ENCODE measurements around the gene RNF149. TPM values are rescaled to one million over a fixed set of nuclear protein-coding genes. Genes with fewer than 3 reads are reported as not detected.

RNF149 gene
- total and polyA plus RNA-seq, 10 donors, result 31.8 to 398 (median 211) TPM

DNA sequence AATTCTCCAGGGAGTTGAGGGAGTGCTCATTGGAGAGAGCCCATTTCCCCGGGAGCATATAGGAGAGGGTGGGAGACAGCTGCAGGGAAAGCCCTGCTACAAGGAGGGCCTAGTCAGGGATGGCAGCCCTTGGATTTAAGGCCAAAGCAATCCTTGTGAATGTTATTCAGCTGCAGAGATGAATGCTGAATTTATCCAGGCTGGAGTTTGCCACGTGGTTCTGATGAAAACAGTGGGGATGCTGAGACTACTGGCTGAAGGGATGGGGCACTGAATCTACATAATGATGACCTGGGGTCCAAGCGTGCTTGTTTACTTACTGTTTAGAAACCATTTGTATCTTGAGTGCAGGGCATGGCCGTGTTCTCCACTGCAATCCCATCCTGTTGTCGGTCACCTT is 35.6 kb upstream of the RNF149 start:
- WGBS, 5 donors, result 63 to 90% (median 79%) methylated on average over 5 of the region's 5 CpGs
- TF ChIP-seq POLR2A (IDR thresholded peaks at IDR 0.05), result no peak
- TF ChIP-seq, protein P1, sequence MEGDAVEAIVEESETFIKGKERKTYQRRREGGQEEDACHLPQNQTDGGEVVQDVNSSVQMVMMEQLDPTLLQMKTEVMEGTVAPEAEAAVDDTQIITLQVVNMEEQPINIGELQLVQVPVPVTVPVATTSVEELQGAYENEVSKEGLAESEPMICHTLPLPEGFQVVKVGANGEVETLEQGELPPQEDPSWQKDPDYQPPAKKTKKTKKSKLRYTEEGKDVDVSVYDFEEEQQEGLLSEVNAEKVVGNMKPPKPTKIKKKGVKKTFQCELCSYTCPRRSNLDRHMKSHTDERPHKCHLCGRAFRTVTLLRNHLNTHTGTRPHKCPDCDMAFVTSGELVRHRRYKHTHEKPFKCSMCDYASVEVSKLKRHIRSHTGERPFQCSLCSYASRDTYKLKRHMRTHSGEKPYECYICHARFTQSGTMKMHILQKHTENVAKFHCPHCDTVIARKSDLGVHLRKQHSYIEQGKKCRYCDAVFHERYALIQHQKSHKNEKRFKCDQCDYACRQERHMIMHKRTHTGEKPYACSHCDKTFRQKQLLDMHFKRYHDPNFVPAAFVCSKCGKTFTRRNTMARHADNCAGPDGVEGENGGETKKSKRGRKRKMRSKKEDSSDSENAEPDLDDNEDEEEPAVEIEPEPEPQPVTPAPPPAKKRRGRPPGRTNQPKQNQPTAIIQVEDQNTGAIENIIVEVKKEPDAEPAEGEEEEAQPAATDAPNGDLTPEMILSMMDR (IDR thresholded peaks at IDR 0.05 in 8 of 11, conservative IDR thresholded peaks at IDR 0.05 in 3 of 11), result no peak
- H3K4me3 ChIP-seq, result no peak overlapping the region
- H3K36me3 ChIP-seq, result no peaks in the 10 kb centered on the region
- peaks cover 0 to 29% (median 14%) of the 10 kb centered on the region in 6 donors for H3K4me1 ChIP-seq
- no peaks in the 10 kb centered on the region for H3K9me3 ChIP-seq
- no peak overlapping the region for H3K27ac ChIP-seq
- no peak for DNase-seq
- intact Hi-C loops (cut with DNase I; ENCODE audit: low total_unique reads), result loop anchor here (5.0 kb wide), 1 partner anchor 488 kb away; no protein-coding TSS in a partner anchor
- no peaks in the 10 kb centered on the region for H3K27me3 ChIP-seq (replicated peaks in 1 of 7)

DNA sequence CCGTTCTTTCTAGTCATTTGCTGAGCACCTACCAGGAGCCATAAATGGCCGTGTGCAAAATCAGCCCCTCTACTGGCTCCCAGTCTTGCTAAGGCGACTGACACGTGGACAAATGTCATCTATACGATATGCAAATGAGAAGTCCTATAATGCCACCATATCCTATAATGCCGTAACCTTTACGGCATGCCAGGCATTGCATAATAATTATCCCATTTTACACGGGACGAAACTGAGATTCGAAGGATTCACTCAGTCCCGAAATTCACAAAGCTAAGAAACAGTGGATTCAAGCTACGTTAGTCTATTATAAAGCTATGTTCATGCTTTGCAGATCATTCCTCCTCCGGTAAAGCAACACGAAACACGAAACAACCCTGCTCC is 34.1 kb upstream of the RNF149 start:
- peak overlapping the region in 1 of 8 donors; percentile 4 for H3K4me3 ChIP-seq
- no peak overlapping the region for H3K27ac ChIP-seq
- no peaks in the 10 kb centered on the region for H3K9me3 ChIP-seq
- intact Hi-C loops (cut with DNase I; ENCODE audit: low total_unique reads), result loop anchor here (5.0 kb wide), 1 partner anchor 490 kb away; no protein-coding TSS in a partner anchor
- H3K36me3 ChIP-seq, result no peaks in the 10 kb centered on the region
- TF ChIP-seq POLR2AphosphoS5 (IDR thresholded peaks at IDR 0.05) (no peak), POLR2A (IDR thresholded peaks at IDR 0.05) (no peak)
- TF ChIP-seq, protein P1 (IDR thresholded peaks at IDR 0.05 in 8 of 11, conservative IDR thresholded peaks at IDR 0.05 in 3 of 11), result no peak
- no peaks in the 10 kb centered on the region for H3K27me3 ChIP-seq (replicated peaks in 1 of 7)
- 88 to 96% (median 90%) methylated on average over 15 of the region's 15 CpGs for WGBS, 5 donors
- H3K4me1 ChIP-seq, result peaks cover 0 to 29% (median 14%) of the 10 kb centered on the region in 6 donors
- DNase-seq, result no peak

DNA sequence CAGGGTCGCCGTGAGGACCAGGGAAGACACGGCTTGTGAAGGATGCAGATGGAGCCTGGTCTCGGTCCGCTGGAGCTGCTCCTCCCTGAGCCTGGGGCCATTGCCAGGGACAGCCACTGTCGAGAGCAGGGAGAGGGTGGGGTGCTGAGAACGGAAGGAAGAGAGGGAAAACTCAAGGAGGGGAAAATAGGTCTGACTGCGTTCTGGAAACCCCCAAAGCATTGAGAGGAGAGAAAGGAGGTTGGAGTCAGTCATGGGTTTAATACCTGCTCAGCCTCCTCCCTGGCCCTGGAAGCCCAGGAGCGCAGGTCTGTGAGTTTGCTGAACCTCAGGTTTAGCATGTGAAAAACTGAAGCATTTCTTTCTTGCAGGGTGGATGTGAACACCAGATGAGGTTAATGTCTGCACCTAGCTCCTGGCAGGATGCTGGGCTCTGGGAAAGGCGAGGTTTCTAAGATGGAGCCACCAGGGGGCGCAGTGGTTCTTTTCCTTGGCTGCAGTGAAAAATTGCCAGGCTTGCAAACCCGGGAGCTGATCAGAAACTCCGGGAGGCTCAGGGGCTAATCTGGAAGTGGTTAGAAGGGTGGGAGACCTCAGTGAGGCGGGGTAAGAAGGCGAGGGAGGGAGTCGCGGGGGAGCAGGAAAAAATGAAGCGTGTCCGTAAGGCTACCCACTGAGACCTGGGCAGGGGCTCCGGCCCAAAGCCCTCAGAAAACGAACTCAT is 33.6 kb upstream of the RNF149 start:
- H3K4me3 ChIP-seq, result peak overlapping the region in 1 of 8 donors; percentile 4
- no peaks in the 10 kb centered on the region for H3K9me3 ChIP-seq
- 54 to 63% (median 57%) methylated on average over 21 of the region's 21 CpGs for WGBS, 5 donors
- no peaks in the 10 kb centered on the region for H3K36me3 ChIP-seq
- peak; percentile 91 for DNase-seq
- H3K4me1 ChIP-seq, result peaks cover 0 to 29% (median 14%) of the 10 kb centered on the region in 6 donors
- H3K27me3 ChIP-seq (replicated peaks in 1 of 7), result no peaks in the 10 kb centered on the region
- intact Hi-C loops (cut with DNase I; ENCODE audit: low total_unique reads), result loop anchor here (5.0 kb wide), 1 partner anchor 490 kb away; no protein-coding TSS in a partner anchor
- TF ChIP-seq POLR2AphosphoS5 (IDR thresholded peaks at IDR 0.05), result peak in 1 of 3 donors; percentile 55
- TF ChIP-seq, protein P1 (IDR thresholded peaks at IDR 0.05 in 8 of 11, conservative IDR thresholded peaks at IDR 0.05 in 3 of 11), result peak; percentile 70 to 92 (median 86)
- no peak for TF ChIP-seq POLR2A (IDR thresholded peaks at IDR 0.05)
- peak overlapping the region in 1 of 8 donors; percentile 23 for H3K27ac ChIP-seq

DNA sequence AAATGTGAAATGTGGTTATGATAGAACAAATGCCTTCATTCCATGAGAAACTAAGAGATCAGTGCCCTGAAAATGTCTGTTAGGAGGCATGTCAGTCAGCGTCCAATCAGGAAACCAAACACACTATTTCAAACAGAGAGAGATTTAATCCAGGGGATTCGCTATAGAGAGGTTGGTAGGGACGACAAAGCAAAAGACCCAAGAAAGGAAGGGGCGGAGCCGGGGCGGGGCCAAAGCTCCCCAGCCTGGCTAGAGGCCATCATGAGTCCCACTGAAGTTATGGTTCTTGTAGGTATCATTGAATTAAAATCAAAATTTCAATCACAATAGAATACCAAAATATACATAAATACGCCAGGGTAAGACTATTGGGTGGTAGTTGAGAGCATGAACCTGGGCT is 32.9 kb upstream of the RNF149 start:
- intact Hi-C loops (cut with DNase I; ENCODE audit: low total_unique reads), result loop anchor here (5.0 kb wide), 1 partner anchor 491 kb away; no protein-coding TSS in a partner anchor
- Histone ChIP-seq H3K9me3 (no peaks in the 10 kb centered on the region), H3K27ac (peak overlapping the region in 1 of 8 donors; percentile 23), H3K4me3 (no peak overlapping the region), H3K27me3 (replicated peaks in 1 of 7) (no peaks in the 10 kb centered on the region), H3K4me1 (peaks cover 0 to 29% (median 14%) of the 10 kb centered on the region in 6 donors), H3K36me3 (no peaks in the 10 kb centered on the region)
- no peak for DNase-seq
- WGBS, 5 donors, result 72 to 87% (median 80%) methylated on average over 7 of the region's 7 CpGs
- TF ChIP-seq POLR2AphosphoS5 (IDR thresholded peaks at IDR 0.05) (no peak), POLR2A (IDR thresholded peaks at IDR 0.05) (no peak)
- TF ChIP-seq, protein P1 (IDR thresholded peaks at IDR 0.05 in 8 of 11, conservative IDR thresholded peaks at IDR 0.05 in 3 of 11), result no peak
